IMR-90 (cell line): ENCODE results near the gene PKP3. TPM values are rescaled to one million over a fixed set of nuclear protein-coding genes. Genes with fewer than 3 reads are reported as not detected.
A peak's percentile ranks its signal among the peaks of the same experiment; 100 is the strongest.

Experiments used
- ATAC-seq: fragments of 200-7000 bp; cut with Tn5 transposase; 2 replicates; pipeline ENCODE4 v1.9.1; 2020; ENCODE audit warnings: low read depth, mild to moderate bottlenecking, moderate library complexity
- BruUV-seq: library from RNA; stranded (reverse); fragments of 400-500 nt; replicated peaks from 2 replicates; lab custom pipeline; 2021; lab: Mats Ljungman, UMichigan
- CTCF ChIA-PET: fragments of 300-600 bp; formaldehyde crosslinking; extraction: SDS; loops from one replicate; lab custom pipeline; 2021; ENCODE audit warnings: antibody characterized with exemption; lab: Yijun Ruan, JAX
- POLR2A ChIA-PET: fragments of 300-600 bp; sonication (Branson Sonifier 250); formaldehyde crosslinking; loops from one replicate; lab custom pipeline; 2022; ENCODE audit warnings: antibody characterized with exemption; ENCODE audit not compliant: unreplicated experiment; lab: Charles Lee
- DNase-seq: peaks from one replicate; pipeline ENCODE4 v3.0.0; 2013
- H2AFZ ChIP-seq: replicated peaks from 2 replicates; pipeline ENCODE3; 2013; ENCODE audit warnings: low read length, mild to moderate bottlenecking; ENCODE audit not compliant: poor library complexity
- H2AK5ac ChIP-seq: 2 replicates; pipeline ENCODE4 v1.6.1; 2013; ENCODE audit warnings: low read depth, low read length, inconsistent platforms
- H2AK9ac ChIP-seq: replicated peaks from 2 replicates; pipeline ENCODE3; 2013; ENCODE audit warnings: mild to moderate bottlenecking, low read depth, low read length, moderate library complexity; ENCODE audit not compliant: poor library complexity
- H2BK120ac ChIP-seq: 2 replicates; pipeline ENCODE4 v1.6.1; 2013; ENCODE audit warnings: low read depth, low read length, inconsistent platforms
- H2BK15ac ChIP-seq: 3 replicates; pipeline ENCODE4 v1.6.1; 2013; ENCODE audit warnings: low read depth, low read length, inconsistent platforms
- H2BK20ac ChIP-seq: 2 replicates; pipeline ENCODE4 v1.6.1; 2013; ENCODE audit warnings: low read depth, mild to moderate bottlenecking, inconsistent platforms, low read length, moderate library complexity
- H2BK5ac ChIP-seq: 2 replicates; pipeline ENCODE4 v1.6.1; 2013; ENCODE audit warnings: mild to moderate bottlenecking, low read depth, low read length, inconsistent platforms; ENCODE audit not compliant: poor library complexity, severe bottlenecking
- H3K14ac ChIP-seq: replicated peaks from 2 replicates; pipeline ENCODE4 v1.6.1; 2013; ENCODE audit warnings: low read depth, low read length, inconsistent platforms
- H3K18ac ChIP-seq: 2 replicates; pipeline ENCODE4 v1.6.1; 2013; ENCODE audit warnings: low read depth, low read length, control low read depth
- H3K23ac ChIP-seq: 2 replicates; pipeline ENCODE4 v1.6.1; 2013; ENCODE audit warnings: low read depth, low read length, inconsistent platforms
- H3K27ac ChIP-seq: 2 replicates; pipeline ENCODE4 v1.5.1; 2013; ENCODE audit warnings: mild to moderate bottlenecking, control low read depth, low read length; ENCODE audit not compliant: insufficient read depth
- H3K27me3 ChIP-seq: 2 replicates; pipeline ENCODE4 v1.6.1; 2013; ENCODE audit warnings: low read length; ENCODE audit not compliant: control insufficient read depth, insufficient read depth
- H3K36me3 ChIP-seq: 2 replicates; pipeline ENCODE4 v1.6.1; 2013; ENCODE audit warnings: low read length, mixed read lengths; ENCODE audit not compliant: control insufficient read depth, insufficient read depth
- H3K4ac ChIP-seq: 2 replicates; pipeline ENCODE4 v1.6.1; 2013; ENCODE audit warnings: low read depth, low read length, inconsistent platforms
- H3K4me1 ChIP-seq: 2 replicates; pipeline ENCODE4 v1.6.1; 2013; ENCODE audit warnings: low read length, mixed read lengths; ENCODE audit not compliant: control insufficient read depth, insufficient read depth
- H3K4me2 ChIP-seq: 2 replicates; pipeline ENCODE4 v1.6.1; 2013; ENCODE audit warnings: low read depth, mild to moderate bottlenecking, control low read depth, low read length, moderate library complexity
- H3K4me3 ChIP-seq: 2 replicates; pipeline ENCODE4 v1.5.1; 2013; ENCODE audit warnings: low read depth, mild to moderate bottlenecking, control low read depth, low read length, moderate library complexity; ENCODE audit not compliant: insufficient read depth
- H3K56ac ChIP-seq: 2 replicates; pipeline ENCODE4 v1.6.1; 2013; ENCODE audit warnings: low read length, inconsistent platforms; ENCODE audit not compliant: insufficient read depth; ENCODE audit errors: extremely low read depth
- H3K79me1 ChIP-seq, 2 experiments: 2 replicates each; pipeline ENCODE4 v1.6.1; 2013; ENCODE audit warnings: low read length in 2 of 2, inconsistent platforms in 1 of 2, low read depth in 1 of 2
- H3K9ac ChIP-seq: 2 replicates; pipeline ENCODE4 v1.6.1; 2013; ENCODE audit warnings: low read depth, low read length, control low read depth
- H3K9me1 ChIP-seq: 2 replicates; pipeline ENCODE4 v1.6.1; 2013; ENCODE audit warnings: low read length, inconsistent platforms; ENCODE audit not compliant: insufficient read depth
- H3K9me3 ChIP-seq: 2 replicates; pipeline ENCODE4 v1.6.1; 2013; ENCODE audit warnings: low read length; ENCODE audit not compliant: control insufficient read depth, insufficient read depth
- H4K20me1 ChIP-seq: 2 replicates; pipeline ENCODE4 v1.6.1; 2013; ENCODE audit warnings: low read length, inconsistent platforms; ENCODE audit not compliant: insufficient read depth
- H4K5ac ChIP-seq: 2 replicates; pipeline ENCODE4 v1.6.1; 2013; ENCODE audit warnings: mild to moderate bottlenecking, low read depth, low read length, control low read depth
- H4K8ac ChIP-seq, 2 experiments: 2 replicates each; pipeline ENCODE4 v1.6.1; 2013; ENCODE audit warnings: low read depth in 2 of 2, low read length in 2 of 2, control low read depth in 1 of 2, inconsistent platforms in 1 of 2
- H4K91ac ChIP-seq: 2 replicates; pipeline ENCODE4 v1.6.1; 2013; ENCODE audit warnings: low read depth, low read length, inconsistent platforms; ENCODE audit not compliant: insufficient read depth
- BHLHE40 ChIP-seq: fragments of 150-350 bp; IDR thresholded peaks from 2 replicates; pipeline ENCODE4 v1.6.1; 2016; ENCODE audit warnings: mild to moderate bottlenecking, low read depth, low read length
- CEBPB ChIP-seq: IDR thresholded peaks from 2 replicates; pipeline ENCODE4 v1.6.1; 2012; ENCODE audit warnings: low read depth, low read length, improper control_type of control experiment
- CHD1 ChIP-seq: IDR thresholded peaks from 2 replicates; pipeline ENCODE4 v1.6.1; 2012; ENCODE audit warnings: low read depth, low read length, improper control_type of control experiment
- CTCF ChIP-seq: conservative IDR thresholded peaks from 2 replicates; pipeline ENCODE4 v1.5.1; 2012; ENCODE audit warnings: mild to moderate bottlenecking, low read depth, low read length, improper control_type of control experiment
- ELK1 ChIP-seq: fragments of 150-350 bp; IDR thresholded peaks from 2 replicates; pipeline ENCODE4 v1.6.1; 2016; ENCODE audit warnings: low read depth, mild to moderate bottlenecking, low read length, moderate library complexity, borderline replicate concordance
- FOS ChIP-seq: fragments of 150-350 bp; IDR thresholded peaks from 2 replicates; pipeline ENCODE4 v1.6.1; 2016; ENCODE audit warnings: low read depth, low read length
- MAFK ChIP-seq: IDR thresholded peaks from 2 replicates; pipeline ENCODE4 v1.6.1; 2012; ENCODE audit warnings: low read depth, low read length, improper control_type of control experiment
- MAZ ChIP-seq: IDR thresholded peaks from 2 replicates; pipeline ENCODE4 v1.6.1; 2012; ENCODE audit warnings: low read depth, mild to moderate bottlenecking, low read length, improper control_type of control experiment, moderate library complexity, borderline replicate concordance
- MXI1 ChIP-seq: IDR thresholded peaks from 2 replicates; pipeline ENCODE4 v1.6.1; 2012; ENCODE audit warnings: low read depth, mild to moderate bottlenecking, low read length, moderate library complexity, borderline replicate concordance
- RAD21 ChIP-seq: IDR thresholded peaks from 2 replicates; pipeline ENCODE4 v1.6.1; 2012; ENCODE audit warnings: low read length, improper control_type of control experiment
- RFX5 ChIP-seq: IDR thresholded peaks from 2 replicates; pipeline ENCODE4 v1.8.0; 2012; ENCODE audit warnings: low read depth, mild to moderate bottlenecking, low read length, moderate library complexity
- WGBS, 2 experiments: methylation state at CpG; one replicate each; pipeline versions ENCODE4 v1.1.5 to v1.1.7; 2013; ENCODE audit warnings: missing lambda C conversion rate in 2 of 2; ENCODE audit not compliant: insufficient read length in 1 of 2; ENCODE audit errors: extremely low coverage in 2 of 2; 5-methylcytosine and 5-hydroxymethylcytosine counted together
- dilution Hi-C: fragments of 300-500 bp; cut with HindIII; formaldehyde crosslinking; loops from one replicate; pipeline ENCODE4 v1.14.3; 2018; ENCODE audit warnings: low sequenced_read_pairs; ENCODE audit not compliant: unreplicated experiment
- in situ Hi-C: fragments of 300-500 bp; cut with MboI; formaldehyde crosslinking; loops from 3 replicates; pipeline ENCODE4 v1.14.3; 2019; ENCODE audit warnings: low sequenced_read_pairs, inconsistent platforms, mixed read lengths
- intact Hi-C: fragments of 100-400 bp; cut with micrococcal nuclease; formaldehyde crosslinking; loops from 2 replicates; pipeline ENCODE4 v1.10.0; 2022
- polyA plus RNA-seq, 3 experiments: library from polyadenylated mRNA; depleted of rRNA; stranded (reverse); fragments of >200 nt; gene quantifications; 2 replicates each; pipeline ENCODE4 v1.2.3, GENCODE V29; 2012; ENCODE audit warnings: low replicate concordance in 1 of 3
- total RNA-seq: library from RNA; depleted of rRNA; stranded (reverse); fragments of >200 nt; gene quantifications from 2 replicates; pipeline ENCODE4 v1.2.3, GENCODE V29; 2012

The PKP3 gene
- total and polyA plus RNA-seq, 2 of the 4 experiments (the other 2 are of a cell fraction): 1.5 to 2.2 TPM

GRCh38 chr11:356610-357009 lies 37.4 kb upstream of the PKP3 start:
- intact Hi-C loops: loop anchor here (2.0 kb wide), 2 partner anchors 44 to 150 kb away; partner anchors contain the start of genes BET1L and RIC8A
- 96% methylated on average over 5 of the region's 6 CpGs; no CpG with 5 or more reads in 1 of the 2 experiments for WGBS, 2 experiments
- H2AFZ ChIP-seq: peak overlapping the region; percentile 37
- no peak overlapping the region for H4K8ac ChIP-seq
- no peak overlapping the region for H3K27ac ChIP-seq
- no peak for DNase-seq
- H2BK15ac ChIP-seq: no peak overlapping the region
- no peak overlapping the region for H2BK120ac ChIP-seq
- no peak overlapping the region for H3K4ac ChIP-seq
- no peak for TF ChIP-seq ELK1
- TF ChIP-seq BHLHE40: no peak
- TF ChIP-seq CHD1: no peak
- TF ChIP-seq MAFK: no peak
- TF ChIP-seq CTCF: no peak
- no peak for TF ChIP-seq RFX5
- TF ChIP-seq CEBPB: no peak
- TF ChIP-seq MXI1: no peak
- no peak for TF ChIP-seq RAD21
- no peak for TF ChIP-seq FOS
- no peak for TF ChIP-seq MAZ
- H4K20me1 ChIP-seq: no peaks in the 10 kb centered on the region
- no peak for ATAC-seq
- ChIA-PET CTCF (interaction anchor here (1.6 kb wide), 1 partner anchor 17 kb away, joined by 3 read pairs; no protein-coding TSS in a partner anchor), POLR2A (no interaction called here)
- H3K18ac ChIP-seq: no peak overlapping the region
- H3K4me2 ChIP-seq: no peak overlapping the region
- no peak overlapping the region for H2BK20ac ChIP-seq
- peaks cover 2% of the 10 kb centered on the region; the same call in 1 of the 2 replicates for H3K9me3 ChIP-seq
- no peak overlapping the region for H3K56ac ChIP-seq
- no peak overlapping the region for H2AK5ac ChIP-seq
- H3K9me1 ChIP-seq: peaks cover 27% of the 10 kb centered on the region
- in situ Hi-C loops: loop anchor here (10.0 kb wide), 1 partner anchor 52 kb away; the partner anchor contains the start of gene IFITM2
- H3K9ac ChIP-seq: no peak overlapping the region
- peaks cover 8% of the 10 kb centered on the region for H3K27me3 ChIP-seq
- H4K5ac ChIP-seq: no peak overlapping the region
- H3K4me3 ChIP-seq: no peak overlapping the region
- H2BK5ac ChIP-seq: peak overlapping the region; percentile 100
- BruUV-seq: no TSS peak
- H3K79me1 ChIP-seq: peaks cover 0 to 17% of the 10 kb centered on the region in 2 experiments; a peak in 1 of 4 replicates
- H3K4me1 ChIP-seq: peaks cover 8% of the 10 kb centered on the region
- H3K23ac ChIP-seq: no peak overlapping the region
- peak overlapping the region; percentile 5 for H2AK9ac ChIP-seq
- no peak overlapping the region for H4K91ac ChIP-seq
- no peak overlapping the region for H3K14ac ChIP-seq
- H3K36me3 ChIP-seq: no peaks in the 10 kb centered on the region
- dilution Hi-C loops: no loop called here
